Pericardium fibroblast (primary cell): ENCODE measurements around the gene OR13J1. TPM values are rescaled to one million over a fixed set of nuclear protein-coding genes. Genes with fewer than 3 reads are reported as not detected.

Source experiments
- total RNA-seq: library from RNA; depleted of rRNA; stranded (reverse); fragments of >200 nt; gene quantifications from 2 replicates; pipeline ENCODE4 v1.2.3, GENCODE V29; 2015

Gene OR13J1
- total RNA-seq, result not detected in 2 replicates

GRCh38 chr9:35870351-35870923 is at the start of gene OR13J1:
Gene OR13J1 (minus strand): TSS chr9:35870401. CDS start chr9:35870401, 0 bp downstream.

DNA sequence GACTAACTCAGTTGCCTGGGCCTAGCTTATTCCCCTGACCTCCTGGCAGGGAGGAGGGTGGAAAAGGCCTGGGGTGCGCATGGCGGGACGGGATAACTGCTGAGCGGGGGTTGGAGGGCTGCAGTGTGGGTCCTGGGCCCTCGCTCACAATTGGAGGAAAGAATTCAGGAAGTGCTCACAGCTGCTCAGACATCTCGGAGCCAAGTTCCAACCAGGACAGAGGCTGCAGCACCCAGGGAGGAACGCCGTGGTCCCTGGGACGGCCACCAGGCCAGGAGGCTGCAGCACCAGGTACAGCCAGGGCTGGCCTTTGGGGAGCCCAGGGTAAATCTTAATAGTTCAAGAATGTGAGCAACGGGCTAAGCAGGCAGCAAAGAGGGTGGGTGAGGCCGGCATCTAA is 39.1 kb upstream of the OR13J1 start, which contains the start of gene SPAAR:
TSS of gene SPAAR (plus strand) at position 217 of the 400 bp plus-strand sequence. CDS start 974 bp downstream, outside the sequence.

GRCh38 chr9:35905912-35906679 is 35.9 kb upstream of the OR13J1 start, which contains the start of gene HRCT1:
Gene HRCT1 (plus strand): TSS chr9:35906202. CDS start chr9:35906288, 86 bp downstream.

DNA sequence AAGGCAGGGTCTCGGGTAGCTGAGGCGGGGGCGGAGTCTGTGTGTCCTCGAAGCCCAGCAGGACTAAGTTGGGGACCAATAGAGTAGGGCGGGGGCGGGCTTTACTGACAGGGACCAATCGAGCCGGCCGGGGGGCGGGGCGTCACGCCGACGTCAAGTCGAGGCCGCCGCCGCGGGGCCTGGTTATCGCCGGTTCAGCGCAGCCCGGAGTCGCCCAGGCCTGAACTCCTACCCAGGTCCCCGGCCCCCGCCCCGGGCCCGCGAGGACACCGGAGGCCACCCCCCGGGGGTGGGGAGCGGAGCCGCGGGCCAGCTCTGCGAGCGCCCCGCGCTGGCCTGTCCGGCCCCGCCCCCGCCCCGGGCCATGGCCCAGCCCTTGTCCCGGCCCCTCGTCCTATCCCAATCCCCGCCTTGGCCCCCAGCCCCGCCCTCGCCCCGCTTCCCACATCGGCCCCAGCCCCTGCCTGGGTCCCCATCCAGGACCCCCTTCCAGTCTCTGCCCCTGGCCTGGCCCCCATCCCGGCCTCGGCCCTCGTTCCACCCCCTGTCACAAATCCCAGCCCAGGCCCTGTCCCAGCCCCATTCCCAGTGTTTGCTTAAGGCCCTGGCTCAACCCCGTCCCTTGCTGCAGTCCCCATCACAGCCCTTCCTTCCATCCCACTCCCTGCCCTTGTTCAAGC is 41.0 kb downstream of the OR13J1 start, which contains the start of gene TMEM8B:
TSS of gene TMEM8B (plus strand) at position 145 of the 680 bp plus-strand sequence. CDS start at position 365, 220 bp downstream.

GRCh38 chr9:35828716-35829083 is 41.5 kb downstream of the OR13J1 start, which contains the start of gene FAM221B:
Gene FAM221B (minus strand): TSS chr9:35828732. CDS start chr9:35826161, 2,571 bp downstream.

Other genes with a start within 250 kb of the OR13J1 start
- gene SIT1, start 219.5 kb downstream of the OR13J1 start, total RNA-seq, result not detected in 2 replicates
- 6,385 and 12,356 TPM in 2 replicates for gene RMRP, start 212.4 kb downstream of the OR13J1 start, total RNA-seq
- 18.2 and 31.6 TPM in 2 replicates for gene CCDC107, start 212.1 kb downstream of the OR13J1 start, total RNA-seq
- 0.23 and 1.5 TPM in 2 replicates for gene ARHGEF39, start 205.2 kb downstream of the OR13J1 start, total RNA-seq
- 0.77 and 2.9 TPM in 2 replicates for gene CA9, start 196.5 kb downstream of the OR13J1 start, total RNA-seq
- 655 and 1,286 TPM in 2 replicates for gene TPM2, start 180.5 kb downstream of the OR13J1 start, total RNA-seq
- 204 and 344 TPM in 2 replicates for gene TLN1, start 138.2 kb downstream of the OR13J1 start, total RNA-seq
- 50.4 and 62.5 TPM in 2 replicates for gene CREB3, start 137.7 kb downstream of the OR13J1 start, total RNA-seq
- 18.2 and 22.5 TPM in 2 replicates for gene GBA2, start 121.2 kb downstream of the OR13J1 start, total RNA-seq
- gene RGP1, start 121.1 kb downstream of the OR13J1 start, total RNA-seq, result 11.3 and 14.5 TPM in 2 replicates
- gene MSMP, start 116.1 kb downstream of the OR13J1 start, total RNA-seq, result not detected in 2 replicates
- gene NPR2, start 78.8 kb downstream of the OR13J1 start, total RNA-seq, result 13.5 and 17.3 TPM in 2 replicates
- 0.09 and 0.82 TPM in 2 replicates for gene SPAG8, start 58.1 kb downstream of the OR13J1 start, total RNA-seq
- 14.8 and 17.4 TPM in 2 replicates for gene HINT2, start 55.4 kb downstream of the OR13J1 start, total RNA-seq
- not detected in 2 replicates for gene FAM221B, start 41.7 kb downstream of the OR13J1 start, total RNA-seq
- gene TMEM8B, start 41.2 kb downstream of the OR13J1 start, total RNA-seq, result 5.8 and 6.0 TPM in 2 replicates
- 1.4 and 3.3 TPM in 2 replicates for gene HRCT1, start 35.8 kb upstream of the OR13J1 start, total RNA-seq
- 1.3 TPM in 1 of 2 replicates, not detected in the other for gene SPAAR, start 39.1 kb upstream of the OR13J1 start, total RNA-seq
- gene OR2S2, start 87.8 kb upstream of the OR13J1 start, total RNA-seq, result not detected in 2 replicates
- gene RECK, start 166.5 kb upstream of the OR13J1 start, total RNA-seq, result 34.8 and 44.2 TPM in 2 replicates